GM21381 (cell line): ENCODE data around the gene PLEKHH1.
A peak's percentile ranks its signal among the peaks of the same experiment; 100 is the strongest.

Experiments used
- ATAC-seq: cut with Tn5 transposase; IDR thresholded peaks from one replicate; pipeline ENCODE4 v1.9.1; 2021; ENCODE audit warnings: mild to moderate bottlenecking, moderate library complexity; ENCODE audit not compliant: unreplicated experiment

PLEKHH1 gene

GRCh38 chr14:67510121-67510520, 23.0 kb upstream of the PLEKHH1 start:
- no peak for ATAC-seq

GRCh38 chr14:67510836-67511235, 22.3 kb upstream of the PLEKHH1 start:
- no peak for ATAC-seq

- no peak for ATAC-seq
Observed at GRCh38 chr14:67512463-67513310, 20.4 kb upstream of the PLEKHH1 start.

DNA sequence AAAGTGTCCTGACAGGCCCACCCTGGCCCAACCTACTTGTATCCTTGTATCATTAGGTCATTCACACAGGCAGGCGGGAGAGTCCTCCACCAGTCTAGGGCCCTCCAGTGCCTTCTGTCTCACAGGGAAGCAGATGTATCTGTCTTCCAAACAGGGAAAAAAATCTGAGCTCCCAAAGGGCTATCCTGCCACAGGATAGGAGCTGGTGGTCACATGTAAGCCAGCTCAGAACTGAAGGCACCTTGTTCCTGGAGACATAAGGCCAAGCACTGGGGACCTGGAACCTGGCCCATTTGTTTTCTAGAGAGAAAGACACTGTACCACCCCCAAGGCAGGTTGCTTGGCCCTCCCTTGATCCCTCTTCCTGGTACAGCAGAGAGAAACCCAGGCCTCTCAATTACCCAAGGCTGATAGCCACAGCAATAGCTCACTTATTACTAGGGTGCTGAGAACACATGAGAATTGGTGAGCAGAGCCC, 19.4 kb upstream of the PLEKHH1 start:
- ATAC-seq, result no peak

DNA sequence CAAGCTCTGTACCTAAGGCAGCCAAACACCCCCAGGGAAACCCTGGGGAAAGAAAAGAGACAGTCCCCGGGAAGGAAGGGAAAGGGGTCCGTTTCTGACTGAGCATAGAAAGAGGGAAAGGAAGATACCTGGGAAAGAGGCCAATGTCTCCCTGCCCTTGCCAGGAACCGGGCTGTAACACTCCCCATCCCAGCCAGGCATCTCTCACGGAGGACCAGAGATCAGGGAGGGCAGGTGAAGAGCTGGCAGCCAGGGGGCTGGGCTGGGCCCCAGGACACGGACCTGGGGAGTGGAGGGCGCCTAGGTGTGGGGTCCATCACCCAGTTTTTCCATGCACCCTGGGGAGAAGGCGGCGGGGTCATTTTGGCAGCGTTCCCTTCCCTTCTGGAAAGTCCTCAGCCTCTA, 18.9 kb upstream of the PLEKHH1 start:
- no peak for ATAC-seq

GRCh38 chr14:67514650-67515385, 18.3 kb upstream of the PLEKHH1 start:
- peak; percentile 40 for ATAC-seq

- peak; percentile 45 for ATAC-seq
Observed at GRCh38 chr14:67515386-67516079, 17.6 kb upstream of the PLEKHH1 start.

DNA sequence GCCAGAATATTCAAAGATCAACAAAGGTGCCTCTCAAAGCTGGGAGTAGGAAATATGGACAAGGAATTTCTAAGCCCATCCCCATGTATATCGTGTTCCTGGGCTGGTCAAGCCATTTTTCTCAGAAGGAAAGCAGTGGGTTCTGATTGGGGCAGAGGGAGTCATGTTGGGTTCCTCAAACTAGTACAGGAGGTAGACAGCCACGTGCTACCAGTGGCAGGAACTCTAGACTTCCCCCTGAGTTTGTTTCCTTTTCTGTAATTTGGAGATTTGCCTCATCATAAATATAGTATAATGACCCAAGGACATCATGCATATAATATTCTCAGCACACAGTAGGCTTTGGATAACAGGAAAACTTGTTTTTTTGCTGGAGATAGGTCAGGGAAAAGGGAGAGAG, 16.4 kb upstream of the PLEKHH1 start:
- ATAC-seq, result no peak

- ATAC-seq, result no peak
Observed at GRCh38 chr14:67517083-67517482, 16.0 kb upstream of the PLEKHH1 start.

DNA sequence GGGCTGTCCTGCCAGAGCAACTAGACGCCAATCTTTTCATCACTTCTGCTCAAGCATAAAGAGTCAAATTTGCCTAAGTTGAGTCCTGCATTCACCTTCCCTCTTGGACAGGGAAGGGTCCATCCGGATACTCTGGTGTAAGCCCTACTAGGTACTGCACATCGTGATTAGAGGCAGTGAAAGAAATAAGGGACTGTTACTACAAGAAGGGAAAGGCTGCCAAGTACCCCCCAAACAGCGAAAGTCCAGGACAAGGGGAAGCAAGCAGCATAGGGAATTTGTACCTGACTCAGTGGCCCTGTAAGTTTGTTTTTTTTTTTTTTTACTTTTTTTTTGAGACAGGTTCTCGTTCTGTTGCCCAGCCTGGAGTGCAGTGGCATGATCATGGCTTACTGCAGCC, 13.7 kb upstream of the PLEKHH1 start:
- ATAC-seq, result no peak

- no peak for ATAC-seq
Observed at GRCh38 chr14:67520482-67520881, 12.6 kb upstream of the PLEKHH1 start.

GRCh38 chr14:67522270-67522669, 10.8 kb upstream of the PLEKHH1 start:
- no peak for ATAC-seq

- no peak for ATAC-seq
Observed at GRCh38 chr14:67523764-67524633, 9.1 kb upstream of the PLEKHH1 start.

GRCh38 chr14:67524634-67524963, 8.5 kb upstream of the PLEKHH1 start:
- ATAC-seq, result no peak

DNA sequence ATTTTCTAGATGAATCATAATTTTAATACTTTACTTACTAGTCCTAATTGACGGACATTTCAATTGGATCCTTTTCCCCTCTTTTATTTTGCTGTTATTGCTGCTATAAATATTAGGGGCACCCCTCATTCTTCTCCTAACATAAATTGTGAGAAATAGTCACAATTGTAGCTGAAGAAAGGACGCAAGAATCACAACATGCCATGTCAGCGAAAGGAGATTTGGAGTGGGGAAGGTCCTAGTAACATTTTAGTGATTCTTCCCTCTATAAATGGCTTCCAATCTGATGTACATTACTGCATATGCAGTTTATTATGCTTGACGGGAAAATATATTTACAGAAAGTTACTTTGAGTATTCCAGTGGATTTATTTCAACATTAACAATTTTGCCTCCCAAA, 7.7 kb upstream of the PLEKHH1 start:
- no peak for ATAC-seq

DNA sequence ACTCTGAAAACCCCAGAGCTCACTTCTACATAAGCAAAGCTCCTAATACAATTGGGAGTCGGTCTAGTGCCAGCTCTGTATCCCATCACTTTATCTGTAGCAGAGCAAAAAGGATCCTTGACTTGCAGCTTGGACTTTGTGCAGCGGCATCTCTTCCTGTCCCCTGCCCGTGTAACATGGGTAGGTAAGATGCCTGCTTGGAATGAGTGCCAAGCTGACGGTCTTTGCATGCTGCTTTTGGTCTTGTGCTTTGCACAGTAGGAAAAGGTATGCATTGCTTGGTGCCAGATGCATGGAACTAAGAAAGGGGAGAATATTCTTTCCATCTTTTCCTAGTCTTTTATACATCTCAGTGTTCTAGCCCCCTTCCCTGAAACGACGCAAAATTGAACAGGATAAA, 6.9 kb upstream of the PLEKHH1 start:
- ATAC-seq, result no peak

DNA sequence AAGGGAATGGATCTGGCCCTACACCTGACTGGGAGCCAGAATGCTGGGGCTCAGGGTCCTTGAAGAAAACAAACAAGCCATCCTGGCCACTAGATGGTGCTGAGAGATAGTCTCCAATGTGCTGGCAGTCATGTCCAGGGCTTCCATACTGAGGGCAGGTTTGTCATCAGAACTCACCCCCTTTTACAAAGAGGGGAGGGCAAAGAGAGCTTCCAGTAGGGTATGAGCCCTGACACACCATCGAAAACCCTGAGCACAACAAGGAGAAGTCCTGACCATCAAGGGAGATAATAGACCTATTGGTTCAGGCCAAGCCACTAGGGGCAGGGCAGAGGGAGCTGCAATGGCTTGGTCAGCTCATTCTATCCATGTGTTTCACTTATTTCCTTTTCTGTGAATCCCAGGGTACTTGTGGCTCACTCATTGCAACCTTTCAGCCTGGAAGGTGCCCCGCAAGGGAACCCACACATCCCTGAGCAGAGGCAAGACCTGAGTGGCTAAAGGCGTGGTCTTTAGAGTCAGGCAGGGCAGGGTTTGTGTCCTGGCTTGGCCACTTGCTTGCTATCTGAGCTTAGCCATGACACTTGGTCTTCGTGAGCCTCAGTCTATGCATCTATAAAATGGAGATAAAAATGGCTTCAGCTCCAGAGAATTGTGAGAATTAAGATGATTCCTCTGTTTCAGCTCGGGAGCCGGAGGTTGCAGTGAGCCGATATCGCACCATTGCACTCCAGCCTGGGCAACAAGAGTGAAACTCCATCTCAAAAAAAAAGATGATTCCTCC, 6.2 kb upstream of the PLEKHH1 start:
- peak; percentile 64 for ATAC-seq

GRCh38 chr14:67527756-67528155, 5.3 kb upstream of the PLEKHH1 start:
- ATAC-seq, result no peak

DNA sequence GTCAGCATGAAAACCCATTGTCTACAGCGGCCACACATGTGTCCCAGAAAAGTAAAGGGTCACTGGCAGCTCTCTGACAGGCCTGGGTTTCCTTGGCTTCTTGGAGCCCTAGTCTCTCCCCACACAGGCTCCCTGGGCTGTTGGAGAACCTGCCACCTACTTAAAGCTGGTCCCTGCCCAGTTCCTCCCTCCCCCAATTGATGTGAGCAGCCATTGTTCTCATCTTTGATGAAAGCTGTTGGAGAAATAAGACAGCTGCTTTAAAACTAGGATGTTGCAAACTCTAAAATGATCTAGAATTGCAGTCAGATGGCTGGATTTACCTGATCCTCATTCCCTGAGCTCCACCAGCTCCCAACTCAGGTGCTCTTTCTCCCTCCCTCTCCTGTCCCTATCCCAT, 4.8 kb upstream of the PLEKHH1 start:
- ATAC-seq, result no peak
